Smooth muscle cell (in vitro differentiated cells): ENCODE measurements around the gene ALOXE3. TPM values are rescaled to one million over a fixed set of nuclear protein-coding genes. Genes with fewer than 3 reads are reported as not detected.

Experiments used
- DNase-seq: peaks from one replicate; lab custom pipeline; 2025; ENCODE audit not compliant: unreplicated experiment; lab: John Stamatoyannopoulos, UW
- H2AFZ ChIP-seq: fragments of 200-600 bp; sonication (generic); 2 replicates; pipeline ENCODE4 v1.6.0; 2016; ENCODE audit warnings: antibody characterized with exemption, low read depth, mild to moderate bottlenecking
- H3F3A ChIP-seq: fragments of 200-600 bp; sonication (generic); 2 replicates; pipeline ENCODE4 v1.6.0; 2017; ENCODE audit warnings: antibody characterized with exemption, low read depth
- H3K27ac ChIP-seq: fragments of 200-600 bp; sonication (generic); 2 replicates; pipeline ENCODE4 v1.5.1; 2016; ENCODE audit warnings: low read depth, mild to moderate bottlenecking
- H3K27me3 ChIP-seq: fragments of 200-600 bp; sonication (generic); 2 replicates; pipeline ENCODE4 v1.6.1; 2016; ENCODE audit warnings: low read depth, mild to moderate bottlenecking
- H3K36me3 ChIP-seq: fragments of 200-600 bp; sonication (generic); 2 replicates; pipeline ENCODE4 v1.5.1; 2016; ENCODE audit warnings: low read depth
- H3K4me1 ChIP-seq: fragments of 200-600 bp; sonication (generic); 2 replicates; pipeline ENCODE4 v1.5.1; 2016; ENCODE audit warnings: low read depth
- H3K4me2 ChIP-seq: fragments of 200-600 bp; sonication (generic); 2 replicates; pipeline ENCODE4 v1.6.0; 2016; ENCODE audit warnings: mild to moderate bottlenecking
- H3K4me3 ChIP-seq: fragments of 200-600 bp; sonication (generic); 2 replicates; pipeline ENCODE4 v1.5.1; 2016; ENCODE audit warnings: mild to moderate bottlenecking
- H3K79me2 ChIP-seq: fragments of 200-600 bp; sonication (generic); 2 replicates; pipeline ENCODE4 v1.6.0; 2016; ENCODE audit warnings: low read depth, mild to moderate bottlenecking
- H3K9ac ChIP-seq: fragments of 200-600 bp; sonication (generic); 2 replicates; pipeline ENCODE4 v1.6.0; 2016; ENCODE audit warnings: low read depth
- H3K9me3 ChIP-seq: fragments of 200-600 bp; sonication (generic); replicated peaks from 2 replicates; pipeline ENCODE4 v1.5.1; 2016; ENCODE audit warnings: low read depth
- H4K20me1 ChIP-seq: fragments of 200-600 bp; sonication (generic); 2 replicates; pipeline ENCODE4 v1.6.0; 2016; ENCODE audit warnings: low read depth
- CTCF ChIP-seq: fragments of 200-600 bp; sonication (generic); IDR thresholded peaks from 2 replicates; pipeline ENCODE4 v1.5.1; 2017; ENCODE audit warnings: borderline replicate concordance, mild to moderate bottlenecking, antibody characterized with exemption; ENCODE audit not compliant: insufficient read depth, poor library complexity, severe bottlenecking
- WGBS: methylation state at CpG from one replicate; pipeline ENCODE4 v1.1.7; 2016; ENCODE audit warnings: low lambda C conversion rate; 5-methylcytosine and 5-hydroxymethylcytosine counted together
- polyA plus RNA-seq: library from polyadenylated mRNA; unstranded; fragments of >200 nt; fragmentation: Nextera tagmentation; extraction: Ambion mirVana; gene quantifications from 2 replicates; pipeline ENCODE4 v1.2.1, GENCODE V29; 2016
- total RNA-seq: library from RNA; depleted of rRNA; stranded (reverse); fragments of >200 nt; gene quantifications from 2 replicates; pipeline ENCODE4 v1.2.3, GENCODE V29; 2014

ALOXE3 gene
- total and polyA plus RNA-seq, 2 experiments from 2014 or later, result 0.25 to 1.7 TPM

GRCh38 chr17:8142887-8143580 lies 24.7 kb upstream of the ALOXE3 start:
- WGBS, result 95% methylated on average over 13 of the region's 15 CpGs
- Histone ChIP-seq H3K4me1 (no peaks in the 10 kb centered on the region), H3K36me3 (no peaks in the 10 kb centered on the region)

GRCh38 chr17:8142158-8142886 lies 24.0 kb upstream of the ALOXE3 start:
- Histone ChIP-seq H3K4me3 (no peak overlapping the region), H3K27me3 (no peaks in the 10 kb centered on the region), H3K4me2 (no peak overlapping the region), H3K9me3 (no peaks in the 10 kb centered on the region), H3K4me1 (no peaks in the 10 kb centered on the region), H3K79me2 (no peaks in the 10 kb centered on the region), H4K20me1 (peaks cover 60% of the 10 kb centered on the region), H3K36me3 (no peaks in the 10 kb centered on the region), H2AFZ (no peak overlapping the region), H3F3A (peaks cover 21% of the 10 kb centered on the region), H3K27ac (no peak overlapping the region), H3K9ac (no peak overlapping the region)
- no peak for DNase-seq
- TF ChIP-seq CTCF, result no peak
- 96% methylated on average over 23 of the region's 23 CpGs for WGBS

More at GRCh38 chr17:8142887-8143580, 24.7 kb upstream of the ALOXE3 start:
- no peak overlapping the region for H3K4me3 ChIP-seq
- H3K9me3 ChIP-seq, result no peaks in the 10 kb centered on the region
- peaks cover 16% of the 10 kb centered on the region for H3F3A ChIP-seq
- H3K79me2 ChIP-seq, result no peaks in the 10 kb centered on the region
- H3K27me3 ChIP-seq, result no peaks in the 10 kb centered on the region
- H2AFZ ChIP-seq, result no peak overlapping the region
- TF ChIP-seq CTCF, result no peak
- peaks cover 67% of the 10 kb centered on the region for H4K20me1 ChIP-seq
- H3K4me2 ChIP-seq, result no peak overlapping the region
- H3K27ac ChIP-seq, result no peak overlapping the region
- DNase-seq, result no peak
- H3K9ac ChIP-seq, result no peak overlapping the region

GRCh38 chr17:8141741-8142140 lies 23.4 kb upstream of the ALOXE3 start:
- no peaks in the 10 kb centered on the region for H3K4me1 ChIP-seq
- no peak overlapping the region for H3K4me3 ChIP-seq
- DNase-seq, result no peak
- no peaks in the 10 kb centered on the region for H3K79me2 ChIP-seq
- no peak overlapping the region for H3K4me2 ChIP-seq
- H3K36me3 ChIP-seq, result no peaks in the 10 kb centered on the region
- H2AFZ ChIP-seq, result no peak overlapping the region
- TF ChIP-seq CTCF, result no peak
- H4K20me1 ChIP-seq, result peaks cover 55% of the 10 kb centered on the region
- H3F3A ChIP-seq, result peaks cover 21% of the 10 kb centered on the region
- no peak overlapping the region for H3K27ac ChIP-seq
- no peaks in the 10 kb centered on the region for H3K9me3 ChIP-seq
- no peaks in the 10 kb centered on the region for H3K27me3 ChIP-seq
- 97% methylated on average over 11 of the region's 11 CpGs for WGBS
- H3K9ac ChIP-seq, result no peak overlapping the region
